HG03354 (cell line): Measurements from ENCODE around the gene FBP1.
"Not testable (repeated sequence)": the region's sequence is repeated elsewhere in the genome, so short reads cannot be mapped to it uniquely, and the experiment has no call there.

ENCODE experiments used
- ATAC-seq: cut with Tn5 transposase; IDR thresholded peaks from one replicate; pipeline ENCODE4 v1.9.1; 2021; ENCODE audit warnings: mild to moderate bottlenecking; ENCODE audit not compliant: unreplicated experiment, poor library complexity, severe bottlenecking

FBP1 gene

GRCh38 chr9:94623253-94623652 lies 16.1 kb downstream of the FBP1 start:
- no peak for ATAC-seq

- no peak for ATAC-seq
Observed at GRCh38 chr9:94622087-94622800, 17.1 kb downstream of the FBP1 start.

- ATAC-seq = no peak
Observed at GRCh38 chr9:94619026-94619425, 20.3 kb downstream of the FBP1 start.

GRCh38 chr9:94613003-94613402 lies 26.3 kb downstream of the FBP1 start:
- ATAC-seq = no peak

GRCh38 chr9:94612071-94612470 lies 27.2 kb downstream of the FBP1 start:
- no peak for ATAC-seq

GRCh38 chr9:94611638-94612068 lies 27.7 kb downstream of the FBP1 start:
- ATAC-seq = no peak

GRCh38 chr9:94610181-94610606 lies 29.1 kb downstream of the FBP1 start:
- no peak for ATAC-seq

GRCh38 chr9:94607423-94607691 lies 32.0 kb downstream of the FBP1 start:
- ATAC-seq = no peak

GRCh38 chr9:94606646-94607422 lies 32.5 kb downstream of the FBP1 start:
- no peak for ATAC-seq

- peak; percentile 48 for ATAC-seq
Observed at GRCh38 chr9:94603259-94604160, 35.8 kb downstream of the FBP1 start.

- ATAC-seq = no peak
Observed at GRCh38 chr9:94602666-94603065, 36.7 kb downstream of the FBP1 start.

GRCh38 chr9:94600715-94601114 lies 38.6 kb downstream of the FBP1 start:
- ATAC-seq = no peak

GRCh38 chr9:94600258-94600657 lies 39.1 kb downstream of the FBP1 start:
- no peak for ATAC-seq

- ATAC-seq = no peak
Observed at GRCh38 chr9:94599102-94599501, 40.2 kb downstream of the FBP1 start.

GRCh38 chr9:94593459-94594345 lies 45.6 kb downstream of the FBP1 start, which contains the start of gene FBP2:
TSS of gene FBP2 (minus strand) at chr9:94593824. CDS start at chr9:94593726, 98 bp downstream.
- no peak for ATAC-seq

- ATAC-seq = not testable (repeated sequence)
Observed at GRCh38 chr9:94592683-94593082, 46.6 kb downstream of the FBP1 start.

- no peak for ATAC-seq
Observed at GRCh38 chr9:94591876-94592275, 47.4 kb downstream of the FBP1 start.

GRCh38 chr9:94591046-94591545 lies 48.2 kb downstream of the FBP1 start:
- ATAC-seq = not testable (repeated sequence)

GRCh38 chr9:94588681-94589080 lies 50.6 kb downstream of the FBP1 start:
- no peak for ATAC-seq
